K562 (cell line): ENCODE measurements around the gene UCHL1. TPM values are rescaled to one million over a fixed set of nuclear protein-coding genes. Genes with fewer than 3 reads are reported as not detected.

Experiments used
- ATAC-seq: fragments of 200-7000 bp; cut with Tn5 transposase; 3 replicates; pipeline ENCODE4 v1.9.1; 2020; ENCODE audit warnings: moderate library complexity
- BruUV-seq: library from RNA; stranded (reverse); fragments of 400-500 nt; replicated peaks from 2 replicates; lab custom pipeline; 2021; lab: Mats Ljungman, UMichigan
- CTCF ChIA-PET: fragments of 300-600 bp; formaldehyde crosslinking; extraction: SDS; loops from one replicate; lab custom pipeline; 2021; ENCODE audit warnings: low intra/inter-chr PET ratio; lab: Yijun Ruan, JAX
- POLR2A ChIA-PET: fragments of 300-600, 350-650 bp; sonication (Branson Sonifier 250); formaldehyde crosslinking; extraction: SDS; loops from one replicate; lab custom pipeline; 2021; ENCODE audit warnings: antibody characterized with exemption, inconsistent platforms; lab: Yijun Ruan, JAX
- DNase-seq, 4 experiments: peaks; one replicate each; pipeline versions ENCODE4 v3.0.0 to v3.0.0-alpha.2; 2011 to 2018; ENCODE audit warnings: low spot score in 3 of 4, mixed read lengths in 3 of 4; ENCODE audit errors: extremely low read depth in 1 of 4
- FAIRE-seq: peaks from 2 replicates; lab custom pipeline; 2011; peaks lifted over from hg19 to GRCh38; lab: Jason Lieb, UNC
- H2AFZ ChIP-seq: 2 replicates; pipeline ENCODE4 v1.6.0; 2011; ENCODE audit warnings: low read depth, low read length, control low read depth, inconsistent platforms
- H3K27ac ChIP-seq: fragments of 200-600 bp; 3 replicates; pipeline ENCODE4 v1.8.0; 2011; ENCODE audit warnings: low read depth, mild to moderate bottlenecking, control low read depth, inconsistent platforms, low read length, moderate library complexity, mixed read lengths; ENCODE audit errors: extremely low read depth
- H3K27me3 ChIP-seq, 2 experiments: fragments of 300-600 bp in 1 of 2; 2 replicates in 1 of 2; 3 replicates in 1 of 2; pipeline versions ENCODE4 v1.6.0 to v1.8.0; 2011; ENCODE audit warnings: inconsistent platforms in 2 of 2, low read length in 2 of 2, mild to moderate bottlenecking in 1 of 2, mixed read lengths in 1 of 2, moderate library complexity in 1 of 2; ENCODE audit not compliant: control insufficient read depth in 2 of 2, insufficient read depth in 2 of 2
- H3K36me3 ChIP-seq: fragments of 300-600 bp; 3 replicates; pipeline ENCODE4 v1.8.0; 2011; ENCODE audit warnings: mild to moderate bottlenecking, low read length, inconsistent platforms; ENCODE audit not compliant: control insufficient read depth, insufficient read depth
- H3K4me1 ChIP-seq, 2 experiments: fragments of 200-600 bp in 1 of 2; replicated peaks in 1 of 2; 2 replicates in 1 of 2; 3 replicates in 1 of 2; pipeline versions ENCODE4 v1.5.1 to v1.8.0; 2011; ENCODE audit warnings: inconsistent platforms in 2 of 2, low read length in 2 of 2, mild to moderate bottlenecking in 1 of 2, mixed read lengths in 1 of 2, moderate library complexity in 1 of 2; ENCODE audit not compliant: control insufficient read depth in 2 of 2, insufficient read depth in 2 of 2
- H3K4me2 ChIP-seq: 2 replicates; pipeline ENCODE4 v1.6.1; 2011; ENCODE audit warnings: low read length, control low read depth, inconsistent platforms, mixed read lengths; ENCODE audit not compliant: insufficient read depth
- H3K4me3 ChIP-seq: fragments of 200-600 bp; sonication (generic), shearing (Covaris generic); 2 replicates; pipeline ENCODE4 v1.5.1; 2016; ENCODE audit warnings: control low read depth, inconsistent platforms
- H3K79me2 ChIP-seq: fragments of 200-600 bp; 3 replicates; pipeline ENCODE4 v1.8.0; 2011; ENCODE audit warnings: low read length, inconsistent platforms; ENCODE audit not compliant: control insufficient read depth, insufficient read depth
- H3K9ac ChIP-seq, 2 experiments: 2 replicates each; pipeline versions ENCODE4 v1.6.0 to v1.6.1; 2011; ENCODE audit warnings: low read depth in 2 of 2, low read length in 2 of 2, control low read depth in 1 of 2, inconsistent platforms in 1 of 2, mild to moderate bottlenecking in 1 of 2, mixed read lengths in 1 of 2; ENCODE audit not compliant: insufficient read depth in 1 of 2
- H3K9me1 ChIP-seq: one replicate; pipeline ENCODE4 v1.6.0; 2011; ENCODE audit warnings: inconsistent platforms, mild to moderate bottlenecking, low read length, moderate library complexity; ENCODE audit not compliant: control insufficient read depth, insufficient read depth
- H3K9me3 ChIP-seq: replicated peaks from 2 replicates; pipeline ENCODE4 v1.5.1; 2011; ENCODE audit warnings: low read depth, low read length, inconsistent platforms; ENCODE audit not compliant: control insufficient read depth, insufficient read depth
- H4K20me1 ChIP-seq: replicated peaks from 2 replicates; pipeline ENCODE4 v1.6.1; 2011; ENCODE audit warnings: low read length, inconsistent platforms, mixed read lengths; ENCODE audit not compliant: control insufficient read depth, insufficient read depth
- AFF4 ChIP-seq: sonication (generic); formaldehyde crosslinking; IDR thresholded peaks from 2 replicates; pipeline ENCODE4 v1.8.0; 2023; ENCODE audit warnings: mild to moderate bottlenecking, missing genetic modification reagents
- ATF2 ChIP-seq: sonication (generic); formaldehyde crosslinking; IDR thresholded peaks from 2 replicates; pipeline ENCODE4 v1.8.1; 2022; ENCODE audit warnings: missing genetic modification reagents
- CC2D1A ChIP-seq: fragments of 450-650 bp; IDR thresholded peaks from 2 replicates; pipeline ENCODE4 v1.6.1; 2017; ENCODE audit warnings: mild to moderate bottlenecking
- CHCHD3 ChIP-seq: fragments of 250-450 bp; sonication (Bioruptor Pico); IDR thresholded peaks from 2 replicates; pipeline ENCODE4 v2.1.2; 2022; ENCODE audit warnings: mild to moderate bottlenecking
- ELF4 ChIP-seq: fragments of 450-650 bp; formaldehyde crosslinking; IDR thresholded peaks from 2 replicates; pipeline ENCODE4 v1.4.0; 2022; ENCODE audit warnings: missing genetic modification characterization
- SIN3B ChIP-seq: fragments of 450-650 bp; IDR thresholded peaks from 2 replicates; pipeline ENCODE4 v1.6.1; 2017; ENCODE audit warnings: low read depth, mild to moderate bottlenecking, moderate library complexity
- THRAP3 ChIP-seq: fragments of 450-650 bp; IDR thresholded peaks from 2 replicates; pipeline ENCODE4 v1.6.1; 2016; ENCODE audit warnings: mild to moderate bottlenecking, inconsistent platforms, borderline replicate concordance
- ZNF280A ChIP-seq: fragments of 450-650 bp; IDR thresholded peaks from 2 replicates; pipeline ENCODE4 v1.6.1; 2018; ENCODE audit warnings: mild to moderate bottlenecking, low read depth; ENCODE audit not compliant: partially characterized antibody
- ZNF696 ChIP-seq: fragments of 250-450 bp; sonication (Bioruptor Pico); conservative IDR thresholded peaks from 2 replicates; pipeline ENCODE4 v1.4.0; 2020; ENCODE audit warnings: mild to moderate bottlenecking, moderate library complexity
- ZNF75A ChIP-seq: fragments of 450-650 bp; formaldehyde crosslinking; IDR thresholded peaks from 2 replicates; pipeline ENCODE4 v1.4.0; 2020; ENCODE audit warnings: mild to moderate bottlenecking
- WGBS: fragments of 100-300 bp; shearing (Covaris generic); methylation state at CpG from one replicate; pipeline ENCODE4 v1.1.6; 2016; ENCODE audit warnings: low coverage, mixed read lengths; ENCODE audit not compliant: insufficient coverage; ENCODE audit errors: missing lambda C conversion rate; 5-methylcytosine and 5-hydroxymethylcytosine counted together
- in situ Hi-C: fragments of 300-500 bp; cut with MboI; formaldehyde crosslinking; loops from 4 replicates; pipeline ENCODE4 v1.15.0; 2018; ENCODE audit warnings: inconsistent platforms, mixed read lengths
- intact Hi-C: fragments of 100-400 bp; cut with micrococcal nuclease; formaldehyde crosslinking; loops from 2 replicates; pipeline ENCODE4 v1.14.2; 2022
- polyA plus RNA-seq, 8 experiments: library from polyadenylated mRNA; depleted of rRNA in 4 of 8; stranded (reverse) in 5 of 8; unstranded in 3 of 8; fragments of >200 nt; fragmentation: Nextera tagmentation in 2 of 8; fragmentation: Illumina TruSeq in 1 of 8; extraction: Ambion mirVana in 2 of 8; extraction: Trizol in 1 of 8; gene quantifications; 2 replicates each; pipeline versions ENCODE4 v1.2.1 to v1.2.3, GENCODE V29; 2011 to 2014; ENCODE audit warnings: inconsistent platforms in 1 of 8, missing spikeins in 1 of 8
- total RNA-seq, 7 experiments: library from RNA; depleted of rRNA in 6 of 7; stranded (reverse); fragments of >200 nt in 6 of 7; fragmentation: Illumina TruSeq in 2 of 7; extraction: Trizol in 2 of 7; gene quantifications; 2 replicates each; pipeline versions ENCODE4 v1.2.1 to v1.2.3, GENCODE V29; 2011 to 2021; ENCODE audit warnings: low replicate concordance in 1 of 7

UCHL1 gene
- total and polyA plus RNA-seq, 9 of the 15 experiments (the other 6 are each of a cell fraction or from before 2014, with no cell fraction given), result 0.42 TPM; not detected in 8

- Histone ChIP-seq H3K9me3 (no peaks in the 10 kb centered on the region), H3K9ac (no peak overlapping the region), H2AFZ (no peak overlapping the region), H3K4me2 (no peak overlapping the region), H3K36me3 (no peaks in the 10 kb centered on the region), H3K9me1 (no peaks in the 10 kb centered on the region), H3K27ac (no peak overlapping the region), H3K27me3 (no peaks in the 10 kb centered on the region; a peak in 1 of 5 replicates), H3K4me3 (no peak overlapping the region)
- in situ Hi-C loops, result no loop called here
- WGBS, result 0% methylated on average over 5 of the region's 5 CpGs
- no peak for FAIRE-seq
- TF ChIP-seq ZNF280A (no peak), ELF4 (CRISPR knock-in tag) (no peak), ZNF75A (CRISPR knock-in tag) (no peak), SIN3B (no peak), AFF4 (CRISPR knock-in tag) (no peak), CC2D1A (no peak), CHCHD3 (CRISPR knock-in tag) (no peak), ZNF696 (CRISPR knock-in tag) (no peak), ATF2 (CRISPR knock-in tag) (no peak), THRAP3 (no peak)
- TF ChIP-seq, all 486 proteins: peak for 0
- H3K79me2 ChIP-seq, result no peaks in the 10 kb centered on the region
- H4K20me1 ChIP-seq, result no peaks in the 10 kb centered on the region
- DNase-seq (no peak), ATAC-seq (no peak)
- no peaks in the 10 kb centered on the region for H3K4me1 ChIP-seq
- POLR2A ChIA-PET, result no interaction called here
- BruUV-seq, result no TSS peak
- intact Hi-C loops, result no loop called here
- CTCF ChIA-PET, result no interaction called here
Measured at GRCh38 chr4:41304221-41304620, 47.5 kb downstream of the UCHL1 start.
